ENCODE measurements around the gene CMKLR1. TPM values are rescaled to one million over a fixed set of nuclear protein-coding genes. Genes with fewer than 3 reads are reported as not detected.

The CMKLR1 gene
- polyA plus RNA-seq, 3 donors: 4.3 to 5.4 (median 4.5) TPM

- DNase-seq (ENCODE audit: low read depth in 3 of 3, low spot score in 2 of 3): no peak
Observed at GRCh38 chr12:108337235-108338223, 1.6 kb downstream of the CMKLR1 start.

GRCh38 chr12:108335349-108336119 is 3.6 kb downstream of the CMKLR1 start:
- no peak for DNase-seq (ENCODE audit: low read depth in 3 of 3, low spot score in 2 of 3)

- no peak for DNase-seq (ENCODE audit: low read depth in 3 of 3, low spot score in 2 of 3)
Observed at GRCh38 chr12:108333898-108334699, 5.0 kb downstream of the CMKLR1 start.

- DNase-seq (ENCODE audit: low read depth in 3 of 3, low spot score in 2 of 3): no peak
Observed at GRCh38 chr12:108332791-108333382, 6.2 kb downstream of the CMKLR1 start.

GRCh38 chr12:108328420-108328819 is 10.7 kb downstream of the CMKLR1 start:
- DNase-seq (ENCODE audit: low read depth in 3 of 3, low spot score in 2 of 3): no peak

- DNase-seq (ENCODE audit: low read depth in 3 of 3, low spot score in 2 of 3): no peak
Observed at GRCh38 chr12:108327621-108328344, 11.3 kb downstream of the CMKLR1 start.

- no peak for DNase-seq (ENCODE audit: low read depth in 3 of 3, low spot score in 2 of 3)
Observed at GRCh38 chr12:108326254-108326750, 12.8 kb downstream of the CMKLR1 start.

- DNase-seq (ENCODE audit: low read depth in 3 of 3, low spot score in 2 of 3): no peak
Observed at GRCh38 chr12:108325549-108325948, 13.6 kb downstream of the CMKLR1 start.

GRCh38 chr12:108325018-108325358 is 14.1 kb downstream of the CMKLR1 start:
- no peak for DNase-seq (ENCODE audit: low read depth in 3 of 3, low spot score in 2 of 3)

GRCh38 chr12:108324351-108325017 is 14.6 kb downstream of the CMKLR1 start:
- DNase-seq (ENCODE audit: low read depth in 3 of 3, low spot score in 2 of 3): no peak

GRCh38 chr12:108323581-108323980 is 15.5 kb downstream of the CMKLR1 start:
- no peak for DNase-seq (ENCODE audit: low read depth in 3 of 3, low spot score in 2 of 3)

GRCh38 chr12:108322998-108323397 is 16.1 kb downstream of the CMKLR1 start:
- DNase-seq (ENCODE audit: low read depth in 3 of 3, low spot score in 2 of 3): no peak

- no peak for DNase-seq (ENCODE audit: low read depth in 3 of 3, low spot score in 2 of 3)
Observed at GRCh38 chr12:108321688-108322087, 17.4 kb downstream of the CMKLR1 start.

GRCh38 chr12:108320507-108321293 is 18.4 kb downstream of the CMKLR1 start:
- no peak for DNase-seq (ENCODE audit: low read depth in 3 of 3, low spot score in 2 of 3)

GRCh38 chr12:108319277-108320234 is 19.6 kb downstream of the CMKLR1 start:
- no peak for DNase-seq (ENCODE audit: low read depth in 3 of 3, low spot score in 2 of 3)

GRCh38 chr12:108318472-108319275 is 20.4 kb downstream of the CMKLR1 start:
- no peak for DNase-seq (ENCODE audit: low read depth in 3 of 3, low spot score in 2 of 3)
